ENCODE results near the gene LPO.

LPO gene

GRCh38 chr17:58229384-58229783, 9.0 kb upstream of the LPO start:
- Histone ChIP-seq H3K9ac (ENCODE audit: low read length) (no peak overlapping the region), H3K4me3 (ENCODE audit: low read depth, low read length) (peak overlapping the region; percentile 16; the same call in 1 of the 2 replicates), H3K36me3 (ENCODE audit: control insufficient read depth, insufficient read depth, low read length) (no peaks in the 10 kb centered on the region), H3K27ac (ENCODE audit: low read depth, low read length) (no peak overlapping the region), H3K4me1 (ENCODE audit: control insufficient read depth, insufficient read depth, low read length) (peaks cover 21% of the 10 kb centered on the region), H3K27me3 (ENCODE audit: control insufficient read depth, insufficient read depth, low read length) (peaks cover 54% of the 10 kb centered on the region), H3K9me3 (ENCODE audit: control insufficient read depth, insufficient read depth, low read depth, low read length) (no peaks in the 10 kb centered on the region)

DNA sequence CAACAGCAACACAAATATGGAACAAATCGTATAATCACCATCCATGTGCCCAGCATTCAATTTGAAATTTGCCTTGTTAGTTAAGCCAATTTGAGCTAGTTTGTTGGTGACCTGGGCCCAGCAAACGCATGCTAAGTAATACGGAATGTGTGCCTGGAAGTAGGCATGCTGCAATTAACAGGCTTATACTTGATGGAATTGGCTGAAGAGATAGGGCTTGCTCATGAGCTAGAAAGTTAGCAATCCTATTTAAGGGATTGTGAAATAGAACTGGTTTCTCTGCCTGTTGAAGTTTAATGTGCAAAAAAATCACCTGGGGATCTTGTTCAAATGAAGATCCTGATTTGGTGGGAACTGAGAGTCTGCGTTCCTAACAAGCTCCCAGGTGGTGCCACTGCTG, 8.5 kb upstream of the LPO start:
- H3K27ac ChIP-seq (ENCODE audit: low read depth, low read length), result no peak overlapping the region
- no peaks in the 10 kb centered on the region for H3K36me3 ChIP-seq (ENCODE audit: control insufficient read depth, insufficient read depth, low read length)
- peaks cover 19% of the 10 kb centered on the region for H3K4me1 ChIP-seq (ENCODE audit: control insufficient read depth, insufficient read depth, low read length)
- H3K4me3 ChIP-seq (ENCODE audit: low read depth, low read length), result no peak overlapping the region
- peaks cover 59% of the 10 kb centered on the region for H3K27me3 ChIP-seq (ENCODE audit: control insufficient read depth, insufficient read depth, low read length)
- no peak overlapping the region for H3K9ac ChIP-seq (ENCODE audit: low read length)
- no peaks in the 10 kb centered on the region for H3K9me3 ChIP-seq (ENCODE audit: control insufficient read depth, insufficient read depth, low read depth, low read length)

DNA sequence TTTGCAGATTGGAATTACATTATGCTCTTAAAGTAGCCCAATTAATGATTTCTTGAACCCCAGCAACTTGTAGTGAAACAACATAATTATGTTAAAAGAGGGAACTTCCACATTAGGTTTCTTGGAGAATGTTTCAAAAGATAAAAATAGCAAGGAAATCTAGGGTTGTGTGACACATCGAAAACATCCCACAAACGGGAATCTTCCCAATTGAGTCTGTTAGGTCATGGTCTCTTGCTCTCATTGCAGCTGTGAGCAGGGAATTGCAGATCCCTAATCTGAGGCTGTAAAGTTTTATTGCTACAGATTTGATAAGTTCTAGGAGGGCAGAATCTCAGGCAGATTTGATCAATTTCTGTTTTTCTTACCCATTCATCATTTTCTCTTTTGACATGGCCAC, 6.7 kb upstream of the LPO start:
- H3K27me3 ChIP-seq (ENCODE audit: control insufficient read depth, insufficient read depth, low read length), result peaks cover 69% of the 10 kb centered on the region
- no peak overlapping the region for H3K27ac ChIP-seq (ENCODE audit: low read depth, low read length)
- H3K36me3 ChIP-seq (ENCODE audit: control insufficient read depth, insufficient read depth, low read length), result no peaks in the 10 kb centered on the region
- no peaks in the 10 kb centered on the region for H3K9me3 ChIP-seq (ENCODE audit: control insufficient read depth, insufficient read depth, low read depth, low read length)
- H3K9ac ChIP-seq (ENCODE audit: low read length), result no peak overlapping the region
- no peak overlapping the region for H3K4me3 ChIP-seq (ENCODE audit: low read depth, low read length)
- H3K4me1 ChIP-seq (ENCODE audit: control insufficient read depth, insufficient read depth, low read length), result peaks cover 19% of the 10 kb centered on the region

DNA sequence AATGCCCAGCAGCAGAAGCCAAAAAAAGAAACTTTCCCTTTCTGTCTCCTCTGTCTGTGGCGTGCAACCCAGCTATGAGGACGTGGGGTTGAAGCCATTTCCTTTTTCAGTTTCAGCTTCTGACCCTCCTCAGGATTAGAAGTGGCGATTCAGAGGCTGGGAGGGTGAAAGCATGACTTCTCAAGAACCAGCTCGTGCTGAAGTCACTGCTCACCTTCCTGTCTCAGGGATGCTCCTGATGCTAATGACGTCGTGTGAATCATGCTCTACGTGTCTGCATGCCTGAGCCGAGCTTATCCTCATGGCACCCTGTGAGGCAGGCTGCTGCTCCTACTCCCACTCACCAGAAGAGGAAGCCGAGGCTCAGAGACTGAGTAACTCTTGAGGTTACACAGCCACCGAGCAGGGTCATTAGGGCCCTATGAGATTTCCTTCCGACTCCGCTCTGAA, 5.7 kb upstream of the LPO start:
- H3K4me3 ChIP-seq (ENCODE audit: low read depth, low read length), result no peak overlapping the region
- H3K36me3 ChIP-seq (ENCODE audit: control insufficient read depth, insufficient read depth, low read length), result no peaks in the 10 kb centered on the region
- peaks cover 63% of the 10 kb centered on the region for H3K27me3 ChIP-seq (ENCODE audit: control insufficient read depth, insufficient read depth, low read length)
- no peak overlapping the region for H3K27ac ChIP-seq (ENCODE audit: low read depth, low read length)
- peaks cover 19% of the 10 kb centered on the region for H3K4me1 ChIP-seq (ENCODE audit: control insufficient read depth, insufficient read depth, low read length)
- H3K9me3 ChIP-seq (ENCODE audit: control insufficient read depth, insufficient read depth, low read depth, low read length), result no peaks in the 10 kb centered on the region
- H3K9ac ChIP-seq (ENCODE audit: low read length), result no peak overlapping the region

DNA sequence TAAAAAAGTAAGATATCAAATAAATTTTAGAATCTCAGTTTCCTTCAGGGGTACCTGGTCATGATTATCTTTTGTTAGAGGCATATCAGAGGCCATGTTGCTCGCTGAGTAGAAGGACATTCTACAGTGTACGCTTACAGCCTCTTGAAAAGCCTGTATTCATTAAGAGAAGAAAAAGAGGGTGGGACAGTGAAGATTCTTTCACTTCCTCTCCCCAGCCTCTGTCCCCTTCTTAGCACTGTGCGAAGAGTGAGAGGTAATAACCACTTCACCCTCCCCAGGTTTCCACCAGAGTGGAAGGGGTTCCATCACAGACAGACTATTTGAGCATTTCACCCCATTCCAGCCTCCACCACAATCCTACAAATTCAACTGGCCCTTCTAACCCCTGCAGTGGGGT, 4.8 kb upstream of the LPO start:
- Histone ChIP-seq H3K4me3 (ENCODE audit: low read depth, low read length) (no peak overlapping the region), H3K27ac (ENCODE audit: low read depth, low read length) (no peak overlapping the region), H3K9me3 (ENCODE audit: control insufficient read depth, insufficient read depth, low read depth, low read length) (no peaks in the 10 kb centered on the region), H3K36me3 (ENCODE audit: control insufficient read depth, insufficient read depth, low read length) (no peaks in the 10 kb centered on the region), H3K9ac (ENCODE audit: low read length) (no peak overlapping the region), H3K4me1 (ENCODE audit: control insufficient read depth, insufficient read depth, low read length) (peaks cover 13% of the 10 kb centered on the region), H3K27me3 (ENCODE audit: control insufficient read depth, insufficient read depth, low read length) (peaks cover 62% of the 10 kb centered on the region)

DNA sequence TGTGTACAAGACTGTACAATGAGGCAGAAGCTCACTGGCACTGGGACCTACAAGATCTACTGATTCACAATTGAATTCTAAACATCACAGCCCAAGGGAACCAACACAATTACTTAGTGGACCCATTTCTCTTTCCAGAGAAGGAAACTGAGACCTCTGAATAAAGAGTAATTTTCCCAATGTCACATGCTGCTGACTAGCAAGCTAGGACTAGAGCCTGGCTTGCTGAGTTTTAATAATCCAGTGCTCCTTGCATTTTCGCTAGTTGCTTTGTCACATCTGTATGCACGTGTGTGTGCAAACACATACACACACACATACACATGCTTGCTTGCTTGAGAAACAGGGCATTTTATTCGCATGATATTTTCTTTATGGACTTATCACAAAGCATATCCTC, 3.9 kb upstream of the LPO start:
- Histone ChIP-seq H3K9ac (ENCODE audit: low read length) (no peak overlapping the region), H3K27me3 (ENCODE audit: control insufficient read depth, insufficient read depth, low read length) (peaks cover 72% of the 10 kb centered on the region), H3K4me1 (ENCODE audit: control insufficient read depth, insufficient read depth, low read length) (peaks cover 5% of the 10 kb centered on the region; the same call in 1 of the 2 replicates), H3K27ac (ENCODE audit: low read depth, low read length) (no peak overlapping the region), H3K9me3 (ENCODE audit: control insufficient read depth, insufficient read depth, low read depth, low read length) (no peaks in the 10 kb centered on the region), H3K4me3 (ENCODE audit: low read depth, low read length) (no peak overlapping the region), H3K36me3 (ENCODE audit: control insufficient read depth, insufficient read depth, low read length) (no peaks in the 10 kb centered on the region)

DNA sequence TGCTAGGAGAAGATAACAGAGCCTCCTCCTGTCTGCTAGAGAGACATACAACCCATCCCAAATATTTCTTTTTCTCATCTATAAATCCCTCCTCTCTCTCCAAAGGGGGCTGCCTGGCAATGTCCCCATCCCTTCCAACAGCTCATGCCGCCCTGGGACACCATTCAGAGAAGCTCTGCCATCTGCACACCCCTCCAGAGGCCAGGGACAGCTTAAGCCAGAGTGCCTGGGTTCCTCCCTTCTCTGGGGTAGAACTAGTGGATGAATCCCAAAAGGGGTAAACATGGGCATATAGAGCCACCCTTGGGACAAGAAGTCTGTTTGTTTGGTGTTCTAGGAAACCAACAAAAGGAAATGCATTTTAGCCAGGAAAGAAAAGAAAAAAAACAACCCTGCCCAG, 2.6 kb upstream of the LPO start:
- H3K9ac ChIP-seq (ENCODE audit: low read length), result no peak overlapping the region
- H3K27me3 ChIP-seq (ENCODE audit: control insufficient read depth, insufficient read depth, low read length), result peaks cover 75% of the 10 kb centered on the region
- H3K27ac ChIP-seq (ENCODE audit: low read depth, low read length), result no peak overlapping the region
- H3K9me3 ChIP-seq (ENCODE audit: control insufficient read depth, insufficient read depth, low read depth, low read length), result no peaks in the 10 kb centered on the region
- H3K36me3 ChIP-seq (ENCODE audit: control insufficient read depth, insufficient read depth, low read length), result no peaks in the 10 kb centered on the region
- no peak overlapping the region for H3K4me3 ChIP-seq (ENCODE audit: low read depth, low read length)
- peaks cover 5% of the 10 kb centered on the region; the same call in 1 of the 2 replicates for H3K4me1 ChIP-seq (ENCODE audit: control insufficient read depth, insufficient read depth, low read length)

- Histone ChIP-seq H3K9me3 (ENCODE audit: control insufficient read depth, insufficient read depth, low read depth, low read length) (no peaks in the 10 kb centered on the region), H3K9ac (ENCODE audit: low read length) (no peak overlapping the region), H3K4me1 (ENCODE audit: control insufficient read depth, insufficient read depth, low read length) (peaks cover 5% of the 10 kb centered on the region; the same call in 1 of the 2 replicates), H3K36me3 (ENCODE audit: control insufficient read depth, insufficient read depth, low read length) (no peaks in the 10 kb centered on the region), H3K4me3 (ENCODE audit: low read depth, low read length) (no peak overlapping the region), H3K27me3 (ENCODE audit: control insufficient read depth, insufficient read depth, low read length) (peaks cover 74% of the 10 kb centered on the region), H3K27ac (ENCODE audit: low read depth, low read length) (no peak overlapping the region)
Measured at GRCh38 chr17:58236394-58236793, 2.0 kb upstream of the LPO start.

DNA sequence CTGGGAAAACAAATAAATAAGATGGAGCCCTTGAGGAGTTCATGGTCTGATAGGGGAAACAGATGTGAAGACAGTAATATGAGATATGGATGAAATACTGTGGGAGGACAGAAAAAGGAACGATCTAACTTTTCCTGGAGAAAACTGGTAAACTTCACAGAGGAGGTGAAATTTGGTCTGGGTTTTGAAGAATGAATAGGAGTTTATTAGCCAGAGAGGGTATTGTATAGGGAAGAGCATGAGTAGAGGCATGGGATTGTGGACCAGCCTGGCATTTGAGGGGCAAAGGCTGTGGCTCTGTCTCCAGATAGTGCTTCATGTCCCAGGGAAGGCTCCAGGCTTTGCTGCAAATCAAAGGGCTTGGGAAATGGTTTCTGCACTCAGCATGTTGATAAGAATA, 1.6 kb downstream of the LPO start:
- Histone ChIP-seq H3K9me3 (ENCODE audit: control insufficient read depth, insufficient read depth, low read depth, low read length) (no peaks in the 10 kb centered on the region), H3K9ac (ENCODE audit: low read length) (no peak overlapping the region), H3K4me1 (ENCODE audit: control insufficient read depth, insufficient read depth, low read length) (peaks cover 4% of the 10 kb centered on the region; the same call in 1 of the 2 replicates), H3K27ac (ENCODE audit: low read depth, low read length) (no peak overlapping the region), H3K4me3 (ENCODE audit: low read depth, low read length) (no peak overlapping the region), H3K36me3 (ENCODE audit: control insufficient read depth, insufficient read depth, low read length) (no peaks in the 10 kb centered on the region), H3K27me3 (ENCODE audit: control insufficient read depth, insufficient read depth, low read length) (peaks cover 86% of the 10 kb centered on the region)

DNA sequence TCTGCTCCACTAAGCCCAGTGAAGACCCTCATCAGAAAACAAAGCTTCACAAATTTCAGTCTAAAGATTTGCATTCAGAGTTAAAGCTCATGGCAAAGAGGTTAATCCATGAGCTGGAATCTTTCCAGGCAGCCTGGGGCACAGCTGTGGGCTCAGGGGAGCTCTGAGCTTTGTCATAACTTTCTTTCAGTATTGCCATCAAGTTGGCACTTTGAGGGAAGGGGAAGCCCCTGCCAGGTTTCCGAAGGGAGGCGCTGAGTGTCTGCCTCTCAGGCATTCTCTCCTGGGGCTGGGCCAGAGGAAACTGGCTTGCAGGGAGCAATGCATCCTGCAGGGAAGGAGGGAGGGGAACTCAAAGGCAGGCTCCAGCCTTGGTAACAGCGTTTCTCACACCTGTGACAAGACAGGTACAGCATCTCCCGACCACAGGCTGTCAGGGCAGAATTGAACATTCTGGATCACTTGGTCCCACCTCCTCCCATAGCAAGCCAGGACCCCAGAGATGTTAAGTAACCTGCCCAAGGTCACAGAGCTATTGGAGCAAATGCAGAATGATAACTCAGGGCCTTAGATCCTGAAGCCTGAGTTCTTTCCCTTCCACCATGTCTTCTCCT, 3.9 kb downstream of the LPO start:
- Histone ChIP-seq H3K27me3 (ENCODE audit: control insufficient read depth, insufficient read depth, low read length) (peaks cover 87% of the 10 kb centered on the region), H3K27ac (ENCODE audit: low read depth, low read length) (no peak overlapping the region), H3K4me1 (ENCODE audit: control insufficient read depth, insufficient read depth, low read length) (peaks cover 4% of the 10 kb centered on the region; the same call in 1 of the 2 replicates), H3K9me3 (ENCODE audit: control insufficient read depth, insufficient read depth, low read depth, low read length) (no peaks in the 10 kb centered on the region), H3K36me3 (ENCODE audit: control insufficient read depth, insufficient read depth, low read length) (no peaks in the 10 kb centered on the region), H3K9ac (ENCODE audit: low read length) (no peak overlapping the region), H3K4me3 (ENCODE audit: low read depth, low read length) (no peak overlapping the region)

GRCh38 chr17:58244963-58245362, 6.6 kb downstream of the LPO start:
- Histone ChIP-seq H3K9ac (ENCODE audit: low read length) (no peak overlapping the region), H3K27ac (ENCODE audit: low read depth, low read length) (no peak overlapping the region), H3K4me3 (ENCODE audit: low read depth, low read length) (no peak overlapping the region), H3K9me3 (ENCODE audit: control insufficient read depth, insufficient read depth, low read depth, low read length) (peaks cover 2% of the 10 kb centered on the region; the same call in 1 of the 2 replicates), H3K36me3 (ENCODE audit: control insufficient read depth, insufficient read depth, low read length) (no peaks in the 10 kb centered on the region), H3K27me3 (ENCODE audit: control insufficient read depth, insufficient read depth, low read length) (peaks cover 95% of the 10 kb centered on the region), H3K4me1 (ENCODE audit: control insufficient read depth, insufficient read depth, low read length) (peaks cover 15% of the 10 kb centered on the region)
